NCI-H748 treated with DMSO at 0.1 percent for 48 hours (cell line): ENCODE data around the gene PCAT7.

Experiments
- DNase-seq: peaks from one replicate; lab custom pipeline; 2025; lab: John Stamatoyannopoulos, UW

PCAT7 gene

DNA sequence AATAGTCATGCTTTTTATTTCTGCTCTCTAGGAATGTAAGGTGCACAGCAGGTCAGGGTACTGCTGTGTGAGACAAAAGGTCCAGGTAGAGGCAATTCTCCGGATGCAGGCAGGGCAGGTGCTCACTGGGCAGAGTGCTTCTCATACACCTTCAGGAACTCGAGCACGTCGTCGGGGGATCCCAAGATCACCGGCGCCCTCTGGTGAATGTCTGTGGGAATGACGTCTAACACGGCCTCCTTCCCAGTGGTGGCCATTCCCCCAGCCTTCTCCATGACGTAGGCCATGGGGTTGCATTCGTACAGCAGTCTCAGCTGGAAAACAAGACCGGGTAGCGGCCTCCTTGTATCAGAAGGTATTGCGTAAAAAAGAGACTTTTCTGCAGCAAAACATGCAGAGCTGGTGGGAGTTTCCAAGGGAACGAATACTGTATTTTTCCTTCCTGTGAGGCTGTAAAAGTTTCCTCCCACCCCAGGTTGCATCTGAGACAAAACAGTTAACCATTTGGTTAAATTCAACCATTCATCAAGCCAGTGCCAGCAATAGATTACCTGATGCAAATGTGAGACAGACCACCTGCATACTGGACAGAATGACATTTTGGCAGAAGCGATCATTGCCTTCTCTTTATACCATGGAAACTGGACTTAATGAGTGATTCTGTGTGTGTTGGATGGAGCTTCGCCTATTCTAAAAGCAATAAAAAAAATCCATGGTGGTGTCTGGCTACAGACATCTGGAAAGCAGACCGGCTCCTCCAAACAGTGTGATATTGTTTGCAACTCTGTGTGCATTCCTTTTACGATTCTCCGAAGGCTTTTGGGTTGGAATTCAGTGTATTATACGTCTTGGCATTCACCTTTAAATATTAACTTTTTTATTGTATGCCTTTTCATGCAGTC, 48.6 kb downstream of the PCAT7 start:
- peak; percentile 29 for DNase-seq

DNA sequence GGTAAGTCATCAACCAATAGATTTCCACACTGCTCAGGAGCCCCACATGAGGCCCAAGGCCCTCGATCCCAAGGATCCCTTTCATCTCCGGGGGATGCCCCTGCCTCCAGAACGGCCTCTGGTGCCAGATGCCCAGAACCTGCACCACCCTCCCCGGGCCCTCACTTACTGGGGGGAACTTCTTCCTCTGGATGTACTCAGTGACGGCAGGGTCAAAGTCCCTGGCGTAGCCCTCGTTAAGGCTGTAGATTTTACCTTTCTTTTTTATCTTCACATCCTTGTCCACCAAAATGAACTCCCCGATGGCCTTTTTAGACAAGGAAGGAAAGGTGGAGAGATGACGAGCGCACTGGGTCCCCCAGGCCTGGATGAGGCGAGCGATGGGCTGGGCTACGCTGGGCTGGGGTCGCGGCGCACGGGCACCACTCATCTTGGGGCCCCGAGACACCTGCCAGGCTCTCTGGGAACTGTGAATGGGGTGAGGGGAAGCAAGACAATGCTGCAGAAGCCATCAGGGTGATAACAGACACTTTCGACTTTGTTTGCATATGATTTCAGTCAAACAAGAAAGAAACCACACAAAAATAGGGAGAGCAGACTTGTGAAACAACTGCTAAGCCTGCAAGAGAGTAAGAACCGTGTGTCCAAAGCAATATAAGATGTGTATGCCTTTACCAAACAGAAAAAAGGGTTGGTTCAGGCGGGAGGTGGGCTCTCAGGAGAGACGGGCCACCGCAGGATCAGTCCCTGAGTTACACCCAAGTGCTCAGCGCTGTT, 52.0 kb downstream of the PCAT7 start:
- DNase-seq = no peak

DNA sequence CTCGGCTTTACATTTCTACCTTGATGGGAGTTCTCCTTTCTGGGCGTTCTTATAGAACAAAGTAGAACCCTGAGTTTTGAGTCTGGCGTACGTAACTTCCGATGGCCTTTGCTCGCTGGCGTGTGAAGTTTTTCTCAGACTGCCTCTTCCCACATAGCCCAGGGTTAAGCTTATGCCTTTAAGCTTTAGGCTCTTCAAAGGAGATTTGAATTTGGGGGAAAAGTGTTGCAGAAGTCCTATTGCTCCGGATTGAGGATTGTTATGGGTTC, 52.5 kb downstream of the PCAT7 start:
- DNase-seq = no peak

DNA sequence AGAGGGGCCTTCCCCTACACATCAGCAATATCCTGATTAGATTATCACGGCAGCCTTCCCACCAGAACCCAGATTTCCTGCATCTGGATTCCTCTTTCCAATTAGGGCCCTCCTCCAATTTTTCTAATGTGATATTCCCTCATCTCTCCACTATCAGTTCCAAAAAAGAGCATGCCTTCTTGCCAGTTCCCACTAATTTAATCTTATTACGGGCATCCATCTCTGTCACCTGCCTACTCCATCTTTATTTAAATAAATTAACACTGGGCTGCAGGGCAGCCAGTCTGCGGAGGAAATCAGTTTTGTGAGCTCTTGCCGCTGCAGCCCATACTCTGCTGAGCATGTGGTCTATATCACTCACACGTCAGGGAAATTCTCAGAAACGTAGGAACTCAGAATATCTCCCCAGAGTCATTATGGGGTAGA, 55.3 kb downstream of the PCAT7 start:
- no peak for DNase-seq

DNA sequence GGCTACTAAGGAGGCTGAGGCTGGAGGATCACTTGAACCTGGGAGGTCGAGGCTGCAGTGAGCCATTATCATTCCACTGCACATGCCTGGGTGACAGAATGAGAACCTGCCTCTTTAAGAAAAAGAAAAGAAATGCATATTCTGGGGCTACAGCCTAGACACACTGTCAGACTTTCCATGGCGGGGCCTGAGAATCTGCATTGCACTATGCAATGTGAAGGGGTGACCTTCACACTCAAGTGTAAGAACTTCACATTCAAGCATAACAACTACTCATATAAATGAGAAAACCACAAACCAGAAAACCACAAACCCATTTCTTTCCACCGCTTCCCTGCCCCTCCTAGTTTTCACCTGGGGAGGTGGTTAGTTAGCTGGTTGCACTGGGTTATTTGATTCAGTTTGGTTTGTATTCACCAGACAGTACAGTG, 56.8 kb downstream of the PCAT7 start:
- no peak for DNase-seq

DNA sequence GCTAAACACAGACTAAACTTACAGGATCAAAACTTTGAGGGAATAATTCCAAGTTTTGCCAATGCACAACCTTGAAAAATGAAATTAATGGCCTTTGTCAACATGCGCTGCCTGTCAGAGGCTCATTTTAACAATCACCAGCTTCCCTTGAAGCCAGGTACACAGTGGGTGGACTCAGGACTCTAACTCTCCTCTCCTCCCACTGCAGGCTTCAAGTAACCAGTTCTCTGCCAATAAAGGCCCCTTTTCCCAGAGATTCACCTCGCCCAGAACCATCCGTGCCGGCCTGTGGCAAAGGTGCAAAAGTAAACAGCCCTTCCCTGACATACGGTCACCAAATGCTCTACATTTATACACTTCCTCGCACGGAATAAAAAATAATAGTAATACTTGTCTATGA, 57.2 kb downstream of the PCAT7 start:
- DNase-seq = no peak

DNA sequence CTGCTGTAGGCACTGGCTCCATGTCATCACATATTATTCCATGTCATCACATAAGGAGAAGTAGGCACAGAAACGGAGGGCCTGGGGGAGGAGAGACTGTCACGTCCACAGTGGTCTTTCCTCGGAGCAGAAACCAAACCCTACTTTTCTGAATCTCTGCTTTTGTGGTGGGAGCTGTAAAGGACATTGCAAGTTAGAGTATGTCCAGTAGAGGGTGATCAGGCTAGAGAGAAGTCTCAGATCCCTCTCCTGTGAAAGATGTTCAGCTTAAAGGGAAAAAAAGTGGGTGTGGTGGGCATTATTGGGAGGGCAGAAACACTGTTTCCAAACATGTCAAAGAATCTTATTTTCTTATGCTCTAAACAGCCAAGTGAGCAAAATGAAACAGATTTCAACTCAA, 58.1 kb downstream of the PCAT7 start:
- no peak for DNase-seq

DNA sequence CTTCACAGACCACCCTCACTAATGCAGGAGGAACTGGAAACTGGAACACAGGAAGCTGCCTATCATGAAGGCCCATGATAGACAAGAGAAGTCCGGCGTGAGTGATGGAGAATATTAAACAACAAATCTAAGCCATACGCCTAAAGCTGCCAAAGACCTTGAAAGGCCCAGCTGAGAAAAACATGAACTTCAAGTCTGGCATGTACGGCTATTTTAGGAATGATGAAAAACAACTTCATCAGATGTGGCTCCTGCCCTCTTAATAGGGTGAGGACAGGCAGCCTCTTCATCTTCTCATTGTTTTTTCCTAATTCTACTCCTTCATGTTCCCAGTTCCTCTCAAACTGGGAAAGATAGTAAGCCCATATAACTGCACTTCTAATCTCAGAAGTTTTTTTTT, 64.1 kb downstream of the PCAT7 start:
- no peak for DNase-seq
